ENCODE measurements around the gene TAGLN. TPM values are rescaled to one million over a fixed set of nuclear protein-coding genes. Genes with fewer than 3 reads are reported as not detected.

Gene TAGLN
- total and polyA plus RNA-seq, 2 donors: 11.5 to 906 TPM

DNA sequence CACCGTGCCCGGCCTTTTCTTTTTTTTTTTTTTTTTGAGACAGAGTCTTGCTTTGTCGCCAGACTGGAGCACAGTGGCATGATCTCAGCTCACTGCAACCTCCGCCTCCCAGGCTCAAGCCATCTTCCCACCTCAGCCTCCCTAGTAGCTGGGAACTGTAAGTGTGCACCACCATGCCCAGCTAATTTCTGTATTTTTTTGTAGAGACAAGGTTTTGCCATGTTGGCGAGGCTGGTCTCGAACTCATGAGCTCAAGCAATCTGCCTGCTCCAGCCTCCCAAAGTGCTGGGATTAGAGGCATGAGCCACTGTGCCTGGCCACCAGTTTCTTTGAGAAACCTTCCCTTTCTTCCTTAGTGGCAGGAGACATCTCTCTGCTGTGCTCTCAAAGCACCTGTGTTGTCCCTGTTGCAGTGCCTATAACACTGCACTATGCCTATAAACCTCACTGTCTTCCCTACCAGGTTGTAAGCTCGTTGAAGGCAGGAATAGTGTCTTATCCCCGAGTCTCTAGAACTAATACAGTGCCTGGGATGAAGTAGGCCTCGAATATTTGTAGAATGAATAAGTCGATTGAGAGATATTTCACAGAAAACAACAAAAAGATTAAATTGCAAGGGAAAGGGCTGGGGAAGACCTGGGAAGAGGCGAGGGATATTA lies 13.7 kb downstream of the TAGLN start:
- Histone ChIP-seq H3K9me3 (ENCODE audit: control insufficient read depth in 2 of 2, insufficient read depth in 1 of 2, low read length in 1 of 2) (no peaks in the 10 kb centered on the region), H3K27me3 (ENCODE audit: control insufficient read depth in 2 of 2, insufficient read depth in 1 of 2, low read length in 1 of 2) (no peaks in the 10 kb centered on the region), H3K36me3 (ENCODE audit: control insufficient read depth in 2 of 2, insufficient read depth in 2 of 2, low read length in 1 of 2) (peaks cover 42 to 55% of the 10 kb centered on the region in 2 donors), H3K4me1 (ENCODE audit: control insufficient read depth in 2 of 2, insufficient read depth in 2 of 2, low read length in 2 of 2) (no peaks in the 10 kb centered on the region), H3K27ac (ENCODE audit: low read depth in 1 of 2, low read length in 1 of 2) (no peak overlapping the region), H3K4me3 (ENCODE audit: low read length in 2 of 2) (no peak overlapping the region)
- no peak for DNase-seq (ENCODE audit: low read depth in 6 of 9, low spot score in 9 of 9)
- 98% methylated on average over 11 of the region's 11 CpGs for WGBS

DNA sequence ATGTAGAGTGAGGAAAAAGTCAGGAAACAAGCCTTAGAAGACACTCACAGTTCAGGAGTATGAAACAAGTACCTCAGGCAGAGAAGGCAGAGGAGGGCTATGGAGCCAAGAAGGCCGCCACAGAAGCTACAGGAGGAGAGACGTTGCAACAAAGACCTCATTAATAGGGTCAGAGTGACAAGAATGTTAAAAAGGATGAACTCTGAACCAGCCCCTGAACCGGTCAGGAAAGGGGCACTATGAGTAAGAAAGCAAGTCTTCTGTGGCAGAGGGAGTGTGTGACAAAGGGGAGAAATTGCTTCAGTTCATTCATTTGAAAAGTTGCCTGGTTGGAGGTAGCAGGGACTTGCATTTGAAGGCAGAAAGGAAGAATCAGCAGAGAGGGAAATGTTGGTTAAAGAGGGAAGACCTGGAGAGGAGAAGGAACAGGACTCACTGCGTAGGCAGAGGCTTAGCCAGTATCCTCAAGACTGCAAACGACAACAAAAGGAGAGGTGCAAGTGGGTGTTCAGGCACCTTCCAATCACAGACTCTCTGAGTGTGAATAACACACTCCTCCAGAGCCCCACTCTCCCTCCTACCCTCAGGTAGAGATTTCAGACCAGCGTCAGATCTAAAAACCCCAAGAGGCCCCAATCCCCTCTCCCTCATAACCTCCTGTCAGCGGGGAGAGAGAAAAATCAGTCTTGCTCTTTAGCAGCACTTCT lies 15.4 kb downstream of the TAGLN start:
- H3K36me3 ChIP-seq (ENCODE audit: control insufficient read depth in 2 of 2, insufficient read depth in 2 of 2, low read length in 1 of 2): peaks cover 60 to 69% of the 10 kb centered on the region in 2 donors
- H3K4me1 ChIP-seq (ENCODE audit: control insufficient read depth in 2 of 2, insufficient read depth in 2 of 2, low read length in 2 of 2): no peaks in the 10 kb centered on the region
- no peak for DNase-seq (ENCODE audit: low read depth in 6 of 9, low spot score in 9 of 9)
- H3K27ac ChIP-seq (ENCODE audit: low read depth in 1 of 2, low read length in 1 of 2): no peak overlapping the region
- H3K27me3 ChIP-seq (ENCODE audit: control insufficient read depth in 2 of 2, insufficient read depth in 1 of 2, low read length in 1 of 2): no peaks in the 10 kb centered on the region
- H3K4me3 ChIP-seq (ENCODE audit: low read length in 2 of 2): no peak overlapping the region
- no peaks in the 10 kb centered on the region for H3K9me3 ChIP-seq (ENCODE audit: control insufficient read depth in 2 of 2, insufficient read depth in 1 of 2, low read length in 1 of 2)
- 98% methylated on average over 7 of the region's 7 CpGs for WGBS

DNA sequence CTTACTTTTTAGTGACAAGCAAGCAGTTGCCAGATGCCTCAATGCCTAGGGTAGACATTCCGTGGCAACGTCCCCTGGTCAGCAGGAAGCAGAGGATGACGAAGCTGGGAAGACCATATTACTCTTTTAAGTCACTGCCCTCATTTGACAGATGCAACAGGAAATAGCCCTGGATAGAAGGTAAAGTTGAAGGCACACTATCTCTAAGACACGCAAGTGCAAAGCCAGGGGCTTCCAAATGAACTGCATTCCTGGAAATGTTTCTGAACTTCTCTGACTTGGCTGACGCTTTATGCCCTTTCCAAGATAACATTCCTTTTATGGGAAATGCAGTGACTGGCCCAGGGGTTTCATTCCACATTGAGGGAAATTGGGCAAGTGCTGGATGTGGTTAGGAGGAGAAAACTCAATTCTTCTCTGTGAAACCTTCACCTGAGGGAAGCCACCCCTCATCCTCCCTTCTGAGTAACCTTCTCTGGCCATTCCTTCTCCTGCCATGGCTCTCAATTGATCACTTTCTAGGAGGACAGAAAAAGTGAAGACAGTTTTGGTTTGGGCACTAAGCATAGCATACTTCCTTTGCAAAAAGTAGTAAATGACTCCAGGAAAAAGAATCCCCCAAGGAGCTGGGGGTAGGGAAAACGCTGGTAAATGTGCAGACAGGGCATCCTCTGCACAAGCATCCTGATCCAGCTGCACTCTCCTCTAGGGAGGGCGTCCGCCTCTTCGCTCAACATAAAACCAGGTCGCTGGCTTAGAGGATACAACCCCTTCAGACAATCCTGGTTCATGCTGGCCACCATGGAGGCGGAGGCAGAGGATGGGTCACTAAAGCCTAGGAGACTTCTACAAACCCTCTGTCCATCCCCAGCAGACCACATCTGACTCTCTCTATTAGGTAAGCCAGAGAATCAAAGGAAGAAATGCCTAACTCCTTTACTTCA lies 18.2 kb downstream of the TAGLN start:
- Histone ChIP-seq H3K4me1 (ENCODE audit: control insufficient read depth in 2 of 2, insufficient read depth in 2 of 2, low read length in 2 of 2) (no peaks in the 10 kb centered on the region), H3K27ac (ENCODE audit: low read depth in 1 of 2, low read length in 1 of 2) (no peak overlapping the region), H3K4me3 (ENCODE audit: low read length in 2 of 2) (no peak overlapping the region), H3K36me3 (ENCODE audit: control insufficient read depth in 2 of 2, insufficient read depth in 2 of 2, low read length in 1 of 2) (peaks cover 74 to 84% of the 10 kb centered on the region in 2 donors), H3K27me3 (ENCODE audit: control insufficient read depth in 2 of 2, insufficient read depth in 1 of 2, low read length in 1 of 2) (no peaks in the 10 kb centered on the region), H3K9me3 (ENCODE audit: control insufficient read depth in 2 of 2, insufficient read depth in 1 of 2, low read length in 1 of 2) (no peaks in the 10 kb centered on the region)
- 96% methylated on average over 11 of the region's 11 CpGs for WGBS
- DNase-seq (ENCODE audit: low read depth in 6 of 9, low spot score in 9 of 9): no peak

DNA sequence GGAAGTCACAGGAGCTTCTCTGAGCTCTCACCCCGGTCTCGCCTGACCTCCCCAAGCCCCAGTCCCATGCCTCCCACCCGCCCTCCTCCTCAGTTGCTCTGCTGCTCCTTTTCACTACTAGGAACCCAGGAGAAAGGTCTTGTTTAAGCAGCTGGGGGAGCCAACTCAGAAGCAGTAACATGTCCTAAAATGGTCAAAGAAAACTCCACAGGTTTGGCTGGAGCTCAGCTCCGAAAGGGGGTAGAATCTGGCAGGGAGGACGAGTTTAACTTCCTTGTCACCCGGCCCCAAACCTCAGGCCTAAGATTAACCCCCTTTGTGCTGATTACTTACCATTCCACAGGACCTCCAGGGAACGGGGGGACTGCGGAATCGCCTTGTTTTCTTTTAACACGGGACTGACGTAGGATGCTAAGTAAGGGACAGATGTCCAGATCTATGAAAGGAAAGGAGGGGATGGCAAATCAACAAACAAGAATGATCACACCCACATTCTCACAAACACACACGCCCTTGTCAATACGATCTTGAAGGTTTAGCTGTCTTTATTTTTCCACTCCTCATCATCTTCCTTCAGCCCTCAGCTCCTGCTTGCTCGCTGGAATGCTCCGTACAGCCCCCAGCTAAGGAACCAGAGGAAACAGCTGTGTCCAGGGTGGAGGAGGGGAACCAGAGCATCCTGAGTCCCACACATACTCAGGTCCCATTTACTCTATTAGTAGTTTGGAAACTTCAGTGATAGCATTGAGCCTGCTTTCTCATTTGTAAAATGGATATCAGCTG lies 19.2 kb downstream of the TAGLN start:
- H3K4me1 ChIP-seq (ENCODE audit: control insufficient read depth in 2 of 2, insufficient read depth in 2 of 2, low read length in 2 of 2): no peaks in the 10 kb centered on the region
- no peak overlapping the region for H3K4me3 ChIP-seq (ENCODE audit: low read length in 2 of 2)
- peaks cover 76 to 83% of the 10 kb centered on the region in 2 donors for H3K36me3 ChIP-seq (ENCODE audit: control insufficient read depth in 2 of 2, insufficient read depth in 2 of 2, low read length in 1 of 2)
- DNase-seq (ENCODE audit: low read depth in 6 of 9, low spot score in 9 of 9): no peak
- H3K27ac ChIP-seq (ENCODE audit: low read depth in 1 of 2, low read length in 1 of 2): no peak overlapping the region
- WGBS: 94% methylated on average over 15 of the region's 15 CpGs
- no peaks in the 10 kb centered on the region for H3K9me3 ChIP-seq (ENCODE audit: control insufficient read depth in 2 of 2, insufficient read depth in 1 of 2, low read length in 1 of 2)
- H3K27me3 ChIP-seq (ENCODE audit: control insufficient read depth in 2 of 2, insufficient read depth in 1 of 2, low read length in 1 of 2): no peaks in the 10 kb centered on the region

DNA sequence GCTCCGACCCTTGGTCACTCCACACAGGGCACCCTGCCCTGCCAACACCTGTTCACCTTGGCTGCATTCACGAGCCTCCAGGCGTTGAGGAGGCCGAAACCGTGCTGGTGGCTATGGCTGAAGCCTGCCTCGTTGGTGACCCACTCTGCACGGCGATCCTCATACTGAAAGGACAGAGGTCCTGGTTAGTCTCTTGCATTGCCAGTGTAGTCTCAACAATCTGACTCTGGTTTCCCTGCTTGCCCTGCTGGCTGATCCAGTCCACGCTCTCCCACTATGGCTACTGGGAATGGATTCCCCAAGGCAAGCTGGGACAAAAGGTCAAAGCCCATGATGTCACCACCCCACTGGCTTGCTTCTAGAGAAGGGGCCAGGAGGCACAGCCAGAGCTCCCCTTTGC lies 19.8 kb downstream of the TAGLN start:
- Histone ChIP-seq H3K4me3 (ENCODE audit: low read length in 2 of 2) (no peak overlapping the region), H3K27me3 (ENCODE audit: control insufficient read depth in 2 of 2, insufficient read depth in 1 of 2, low read length in 1 of 2) (no peaks in the 10 kb centered on the region), H3K27ac (ENCODE audit: low read depth in 1 of 2, low read length in 1 of 2) (no peak overlapping the region), H3K9me3 (ENCODE audit: control insufficient read depth in 2 of 2, insufficient read depth in 1 of 2, low read length in 1 of 2) (no peaks in the 10 kb centered on the region), H3K36me3 (ENCODE audit: control insufficient read depth in 2 of 2, insufficient read depth in 2 of 2, low read length in 1 of 2) (peaks cover 78 to 90% of the 10 kb centered on the region in 2 donors), H3K4me1 (ENCODE audit: control insufficient read depth in 2 of 2, insufficient read depth in 2 of 2, low read length in 2 of 2) (no peaks in the 10 kb centered on the region)
- 98% methylated on average over 9 of the region's 9 CpGs for WGBS
- DNase-seq (ENCODE audit: low read depth in 6 of 9, low spot score in 9 of 9): no peak

DNA sequence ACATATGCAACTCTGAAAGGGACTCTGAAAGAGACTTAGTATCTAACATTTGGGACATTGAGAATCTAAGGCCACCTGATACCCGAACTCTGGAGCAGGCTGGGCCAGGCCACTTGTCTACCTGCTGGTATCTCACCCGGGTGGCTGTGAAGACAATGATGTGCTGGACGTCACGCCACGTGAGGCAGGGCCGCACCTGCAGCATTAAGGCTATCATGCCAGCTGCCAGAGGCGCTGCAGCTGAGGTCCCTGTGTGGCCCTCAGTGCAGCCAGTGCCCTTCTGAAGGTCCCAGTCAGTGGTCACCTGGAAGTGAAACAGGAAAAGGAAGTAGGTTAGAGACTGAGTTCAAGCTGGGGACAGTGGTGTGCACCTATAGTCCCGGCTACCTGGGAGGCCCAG lies 20.3 kb downstream of the TAGLN start:
- Histone ChIP-seq H3K27me3 (ENCODE audit: control insufficient read depth in 2 of 2, insufficient read depth in 1 of 2, low read length in 1 of 2) (no peaks in the 10 kb centered on the region), H3K9me3 (ENCODE audit: control insufficient read depth in 2 of 2, insufficient read depth in 1 of 2, low read length in 1 of 2) (no peaks in the 10 kb centered on the region), H3K36me3 (ENCODE audit: control insufficient read depth in 2 of 2, insufficient read depth in 2 of 2, low read length in 1 of 2) (peaks cover 78 to 90% of the 10 kb centered on the region in 2 donors), H3K4me1 (ENCODE audit: control insufficient read depth in 2 of 2, insufficient read depth in 2 of 2, low read length in 2 of 2) (no peaks in the 10 kb centered on the region), H3K27ac (ENCODE audit: low read depth in 1 of 2, low read length in 1 of 2) (no peak overlapping the region), H3K4me3 (ENCODE audit: low read length in 2 of 2) (no peak overlapping the region)
- no peak for DNase-seq (ENCODE audit: low read depth in 6 of 9, low spot score in 9 of 9)
- WGBS: 98% methylated on average over 8 of the region's 8 CpGs

DNA sequence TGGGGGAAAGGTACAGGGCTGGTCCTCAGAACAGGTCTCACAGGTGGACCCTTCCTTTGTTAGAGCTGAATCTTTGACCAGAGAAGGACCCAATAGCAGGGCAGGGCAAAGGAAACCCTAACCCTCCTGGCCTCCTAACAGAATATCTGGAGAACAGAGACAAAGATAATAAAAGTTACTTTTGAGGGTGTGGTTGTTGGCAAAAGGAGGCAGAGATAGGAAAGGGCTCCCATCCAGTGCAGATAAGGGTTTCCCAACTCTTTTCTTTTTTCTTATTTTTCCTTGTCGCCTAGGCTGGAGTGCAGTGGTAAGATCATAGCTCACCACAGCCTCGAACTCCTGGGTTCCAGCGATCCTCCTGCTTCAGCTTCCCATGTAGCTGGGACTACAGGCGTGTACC lies 20.8 kb downstream of the TAGLN start:
- Histone ChIP-seq H3K27ac (ENCODE audit: low read depth in 1 of 2, low read length in 1 of 2) (no peak overlapping the region), H3K27me3 (ENCODE audit: control insufficient read depth in 2 of 2, insufficient read depth in 1 of 2, low read length in 1 of 2) (no peaks in the 10 kb centered on the region), H3K36me3 (ENCODE audit: control insufficient read depth in 2 of 2, insufficient read depth in 2 of 2, low read length in 1 of 2) (peaks cover 79 to 87% of the 10 kb centered on the region in 2 donors), H3K9me3 (ENCODE audit: control insufficient read depth in 2 of 2, insufficient read depth in 1 of 2, low read length in 1 of 2) (no peaks in the 10 kb centered on the region), H3K4me3 (ENCODE audit: low read length in 2 of 2) (no peak overlapping the region), H3K4me1 (ENCODE audit: control insufficient read depth in 2 of 2, insufficient read depth in 2 of 2, low read length in 2 of 2) (no peaks in the 10 kb centered on the region)
- no peak for DNase-seq (ENCODE audit: low read depth in 6 of 9, low spot score in 9 of 9)
- 97% methylated on average over 4 of the region's 4 CpGs for WGBS

DNA sequence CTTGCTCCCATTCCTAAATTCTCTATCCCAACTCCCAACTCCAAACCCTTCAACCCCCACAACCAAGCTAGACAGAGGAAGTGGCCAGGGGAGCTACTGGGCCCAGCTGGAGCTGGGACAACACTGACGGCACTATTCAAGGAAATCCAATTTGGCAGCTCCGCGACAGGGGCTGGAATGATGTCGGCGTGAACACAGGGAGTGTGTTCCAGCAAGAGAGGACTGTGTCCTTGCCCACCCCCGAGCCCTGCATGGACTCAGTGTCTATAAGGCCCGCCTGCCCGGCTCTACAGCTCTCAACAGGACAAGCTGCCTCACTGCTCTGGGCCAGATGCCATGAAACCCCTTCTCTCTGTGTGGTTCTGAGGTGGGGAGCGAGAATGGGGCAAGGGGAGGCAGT lies 21.4 kb downstream of the TAGLN start:
- Histone ChIP-seq H3K36me3 (ENCODE audit: control insufficient read depth in 2 of 2, insufficient read depth in 2 of 2, low read length in 1 of 2) (peaks cover 84 to 90% of the 10 kb centered on the region in 2 donors), H3K27me3 (ENCODE audit: control insufficient read depth in 2 of 2, insufficient read depth in 1 of 2, low read length in 1 of 2) (no peaks in the 10 kb centered on the region), H3K4me3 (ENCODE audit: low read length in 2 of 2) (no peak overlapping the region), H3K4me1 (ENCODE audit: control insufficient read depth in 2 of 2, insufficient read depth in 2 of 2, low read length in 2 of 2) (no peaks in the 10 kb centered on the region), H3K9me3 (ENCODE audit: control insufficient read depth in 2 of 2, insufficient read depth in 1 of 2, low read length in 1 of 2) (no peaks in the 10 kb centered on the region), H3K27ac (ENCODE audit: low read depth in 1 of 2, low read length in 1 of 2) (no peak overlapping the region)
- DNase-seq (ENCODE audit: low read depth in 6 of 9, low spot score in 9 of 9): no peak
- WGBS: 93% methylated on average over 9 of the region's 9 CpGs
